K562 (cell line): Measurements from ENCODE around the gene CNOT1. TPM values are rescaled to one million over a fixed set of nuclear protein-coding genes. Genes with fewer than 3 reads are reported as not detected.

Experiments used
- ATF6 ChIP-seq: sonication (generic); formaldehyde crosslinking; IDR thresholded peaks from 2 replicates; pipeline ENCODE4 v1.4.0; 2020; ENCODE audit warnings: mild to moderate bottlenecking, missing genetic modification reagents
- CHD7 ChIP-seq: fragments of 200-600 bp; sonication (generic); IDR thresholded peaks from one replicate; pipeline ENCODE4 v1.6.1; 2012; ENCODE audit warnings: mild to moderate bottlenecking, low read depth, low read length, inconsistent platforms
- FOXJ2 ChIP-seq: fragments of 200-800 bp; sonication (Bioruptor generic); IDR thresholded peaks from 2 replicates; pipeline ENCODE4 v1.6.1; 2016; ENCODE audit warnings: missing genetic modification characterization, missing compliant biosample characterization
- KDM4B ChIP-seq, 2 experiments: fragments of 450-650 bp in 1 of 2; sonication (generic) in 1 of 2; IDR thresholded peaks; 2 replicates each; pipeline ENCODE4 v1.6.1; 2016 to 2017; ENCODE audit warnings: borderline replicate concordance in 2 of 2, antibody characterized with exemption in 1 of 2, low read depth in 1 of 2, mild to moderate bottlenecking in 1 of 2
- MYC ChIP-seq, 2 experiments: fragments of 250-450 bp in 1 of 2; sonication (Bioruptor Pico) in 1 of 2; IDR thresholded peaks; 2 replicates each; pipeline versions ENCODE4 v1.5.1 to v1.6.1; 2012 to 2021; ENCODE audit warnings: low read depth in 2 of 2, borderline replicate concordance in 1 of 2, improper control_type of control experiment in 1 of 2, low read length in 1 of 2, mild to moderate bottlenecking in 1 of 2, moderate library complexity in 1 of 2
- PCBP1 ChIP-seq: fragments of 200-400 bp; formaldehyde crosslinking; IDR thresholded peaks from 2 replicates; pipeline ENCODE4 v1.6.1; 2018; ENCODE audit warnings: mild to moderate bottlenecking, low read depth, low read length; ENCODE audit not compliant: poor library complexity, severe bottlenecking
- PHF8 ChIP-seq: fragments of 200-600 bp; sonication (generic); IDR thresholded peaks from 2 replicates; pipeline ENCODE4 v1.6.1; 2012; ENCODE audit warnings: mixed run types, mild to moderate bottlenecking, inconsistent platforms, low read length, moderate library complexity, borderline replicate concordance
- POU5F1 ChIP-seq: fragments of 150-350 bp; IDR thresholded peaks from 2 replicates; pipeline ENCODE4 v1.6.1; 2014; ENCODE audit warnings: borderline replicate concordance, low read length, low read depth, mild to moderate bottlenecking; ENCODE audit not compliant: partially characterized antibody
- RUNX1 ChIP-seq: sonication (generic); IDR thresholded peaks from 2 replicates; pipeline ENCODE4 v1.6.1; 2016; ENCODE audit warnings: antibody characterized with exemption, low read depth
- ZFX ChIP-seq: sonication (generic); formaldehyde crosslinking; IDR thresholded peaks from 2 replicates; pipeline ENCODE4 v1.8.0; 2022; ENCODE audit warnings: mild to moderate bottlenecking, missing genetic modification reagents, moderate library complexity
- ZNF444 ChIP-seq: fragments of 250-450 bp; sonication (Bioruptor Pico); IDR thresholded peaks from 2 replicates; pipeline ENCODE4 v1.4.0; 2020; ENCODE audit warnings: mild to moderate bottlenecking, moderate library complexity
- polyA plus RNA-seq, 8 experiments: library from polyadenylated mRNA; depleted of rRNA in 4 of 8; stranded (reverse) in 5 of 8; unstranded in 3 of 8; fragments of >200 nt; fragmentation: Nextera tagmentation in 2 of 8; fragmentation: Illumina TruSeq in 1 of 8; extraction: Ambion mirVana in 2 of 8; extraction: Trizol in 1 of 8; gene quantifications; 2 replicates each; pipeline versions ENCODE4 v1.2.1 to v1.2.3, GENCODE V29; 2011 to 2014; ENCODE audit warnings: inconsistent platforms in 1 of 8, missing spikeins in 1 of 8
- total RNA-seq, 7 experiments: library from RNA; depleted of rRNA in 6 of 7; stranded (reverse); fragments of >200 nt in 6 of 7; fragmentation: Illumina TruSeq in 2 of 7; extraction: Trizol in 2 of 7; gene quantifications; 2 replicates each; pipeline versions ENCODE4 v1.2.1 to v1.2.3, GENCODE V29; 2011 to 2021; ENCODE audit warnings: low replicate concordance in 1 of 7

Gene CNOT1
- total and polyA plus RNA-seq, 9 of the 15 experiments (the other 6 are each of a cell fraction or from before 2014, with no cell fraction given) = 110 to 270 (median 220) TPM

GRCh38 chr16:58629733-58630640 is at the start of gene CNOT1 (continued):
- TF ChIP-seq CHD7 = no peak
- peak; percentile 86 for TF ChIP-seq MYC (IDR thresholded peaks at IDR 0.05; ENCODE audit: low read depth, low read length)
- TF ChIP-seq MYC (CRISPR knock-in tag; IDR thresholded peaks at IDR 0.05; ENCODE audit: borderline replicate concordance, low read depth) = no peak; the same call in 1 of the 2 replicates
- TF ChIP-seq RUNX1 = no peak
- peak; percentile 70; the same call in 1 of the 2 replicates for TF ChIP-seq ATF6
- TF ChIP-seq FOXJ2 (tag) = peak; percentile 98
- peak; percentile 61; the same call in 1 of the 2 replicates for TF ChIP-seq PHF8
- peak; percentile 90 for TF ChIP-seq POU5F1
- 0 out of 2 replicates have a peak, but pooled peaks have one; percentile 44 for TF ChIP-seq ZNF444 (CRISPR knock-in tag)
- peak; percentile 58 for TF ChIP-seq ZFX (CRISPR knock-in tag)
- TF ChIP-seq PCBP1 = peak; percentile 4
- 0 out of 4 replicates have a peak, but pooled peaks of 1 of the 2 experiments have one; percentile 21 for TF ChIP-seq KDM4B (IDR thresholded peaks at IDR 0.05; ENCODE audit: borderline replicate concordance in 2 of 2, low read depth in 1 of 2)
